ENCODE results near the gene SH3RF3. TPM values are rescaled to one million over a fixed set of nuclear protein-coding genes. Genes with fewer than 3 reads are reported as not detected.

Gene SH3RF3
- total RNA-seq, 4 donors from 2014 or later, result 2.8 to 5.7 (median 3.0) TPM

GRCh38 chr2:109304731-109305470 lies 175.9 kb downstream of the SH3RF3 start:
- intact Hi-C loops (cut with DNase I; ENCODE audit: low total_unique reads) (no loop called here), in situ Hi-C loops (cut with MboI; ENCODE audit: low sequenced_read_pairs in 4 of 4) (loop anchor here in 1 of 4 donors (25.0 kb wide), 1 partner anchor 168 kb away; the partner anchor contains the start of gene SH3RF3)
- Histone ChIP-seq H3K27ac (no peak overlapping the region), H3K36me3 (no peaks in the 10 kb centered on the region), H3K4me1 (peaks cover 0 to 7% of the 10 kb centered on the region in 2 donors), H3K9me3 (no peaks in the 10 kb centered on the region), H3K4me3 (no peak overlapping the region), H3K27me3 (no peaks in the 10 kb centered on the region)
- ATAC-seq, result no peak
- TF ChIP-seq POLR2A (IDR thresholded peaks at IDR 0.05), result no peak
- TF ChIP-seq, protein P1, sequence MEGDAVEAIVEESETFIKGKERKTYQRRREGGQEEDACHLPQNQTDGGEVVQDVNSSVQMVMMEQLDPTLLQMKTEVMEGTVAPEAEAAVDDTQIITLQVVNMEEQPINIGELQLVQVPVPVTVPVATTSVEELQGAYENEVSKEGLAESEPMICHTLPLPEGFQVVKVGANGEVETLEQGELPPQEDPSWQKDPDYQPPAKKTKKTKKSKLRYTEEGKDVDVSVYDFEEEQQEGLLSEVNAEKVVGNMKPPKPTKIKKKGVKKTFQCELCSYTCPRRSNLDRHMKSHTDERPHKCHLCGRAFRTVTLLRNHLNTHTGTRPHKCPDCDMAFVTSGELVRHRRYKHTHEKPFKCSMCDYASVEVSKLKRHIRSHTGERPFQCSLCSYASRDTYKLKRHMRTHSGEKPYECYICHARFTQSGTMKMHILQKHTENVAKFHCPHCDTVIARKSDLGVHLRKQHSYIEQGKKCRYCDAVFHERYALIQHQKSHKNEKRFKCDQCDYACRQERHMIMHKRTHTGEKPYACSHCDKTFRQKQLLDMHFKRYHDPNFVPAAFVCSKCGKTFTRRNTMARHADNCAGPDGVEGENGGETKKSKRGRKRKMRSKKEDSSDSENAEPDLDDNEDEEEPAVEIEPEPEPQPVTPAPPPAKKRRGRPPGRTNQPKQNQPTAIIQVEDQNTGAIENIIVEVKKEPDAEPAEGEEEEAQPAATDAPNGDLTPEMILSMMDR (IDR thresholded peaks at IDR 0.05 in 4 of 5, conservative IDR thresholded peaks at IDR 0.05 in 1 of 5), result no peak
- no peak for DNase-seq

GRCh38 chr2:109305490-109306167 lies 176.6 kb downstream of the SH3RF3 start:
- DNase-seq, result no peak
- H3K4me1 ChIP-seq, result no peaks in the 10 kb centered on the region
- H3K9me3 ChIP-seq, result no peaks in the 10 kb centered on the region
- H3K36me3 ChIP-seq, result no peaks in the 10 kb centered on the region
- no peak overlapping the region for H3K4me3 ChIP-seq
- H3K27me3 ChIP-seq, result no peaks in the 10 kb centered on the region
- ATAC-seq, result no peak
- in situ Hi-C loops (cut with MboI; ENCODE audit: low sequenced_read_pairs in 4 of 4), result loop anchor here in 1 of 4 donors (25.0 kb wide), 1 partner anchor 168 kb away; the partner anchor contains the start of gene SH3RF3
- intact Hi-C loops (cut with DNase I; ENCODE audit: low total_unique reads), result no loop called here
- H3K27ac ChIP-seq, result no peak overlapping the region
- TF ChIP-seq POLR2A (IDR thresholded peaks at IDR 0.05), result no peak
- TF ChIP-seq, protein P1 (IDR thresholded peaks at IDR 0.05 in 4 of 5, conservative IDR thresholded peaks at IDR 0.05 in 1 of 5), result no peak

GRCh38 chr2:109306190-109306589 lies 177.2 kb downstream of the SH3RF3 start:
- intact Hi-C loops (cut with DNase I; ENCODE audit: low total_unique reads), result no loop called here
- no peak overlapping the region for H3K27ac ChIP-seq
- ATAC-seq (no peak), DNase-seq (no peak)
- H3K27me3 ChIP-seq, result no peaks in the 10 kb centered on the region
- TF ChIP-seq, protein P1 (IDR thresholded peaks at IDR 0.05 in 4 of 5, conservative IDR thresholded peaks at IDR 0.05 in 1 of 5), result no peak
- TF ChIP-seq POLR2A (IDR thresholded peaks at IDR 0.05), result no peak
- H3K4me3 ChIP-seq, result no peak overlapping the region
- in situ Hi-C loops (cut with MboI; ENCODE audit: low sequenced_read_pairs in 4 of 4), result loop anchor here in 1 of 4 donors (25.0 kb wide), 1 partner anchor 169 kb away; the partner anchor contains the start of gene SH3RF3
- H3K4me1 ChIP-seq, result no peaks in the 10 kb centered on the region
- H3K9me3 ChIP-seq, result no peaks in the 10 kb centered on the region
- no peaks in the 10 kb centered on the region for H3K36me3 ChIP-seq

GRCh38 chr2:109311771-109312170 lies 182.8 kb downstream of the SH3RF3 start:
- Histone ChIP-seq H3K27me3 (no peaks in the 10 kb centered on the region), H3K9me3 (no peaks in the 10 kb centered on the region), H3K36me3 (no peaks in the 10 kb centered on the region), H3K27ac (no peak overlapping the region), H3K4me3 (no peak overlapping the region), H3K4me1 (no peaks in the 10 kb centered on the region)
- in situ Hi-C loops (cut with MboI; ENCODE audit: low sequenced_read_pairs in 4 of 4), result loop anchor here in 1 of 4 donors (25.0 kb wide), 1 partner anchor 174 kb away; the partner anchor contains the start of gene SH3RF3
- ATAC-seq (no peak), DNase-seq (no peak)
- intact Hi-C loops (cut with DNase I; ENCODE audit: low total_unique reads), result no loop called here
- no peak for TF ChIP-seq POLR2A (IDR thresholded peaks at IDR 0.05)
- TF ChIP-seq, protein P1 (IDR thresholded peaks at IDR 0.05 in 4 of 5, conservative IDR thresholded peaks at IDR 0.05 in 1 of 5), result no peak
